PFSK-1 (cell line): ENCODE results near the gene GSDME.

ENCODE experiments used
- FOXP2 ChIP-seq: optimal IDR thresholded peaks from 2 replicates; pipeline ENCODE3; 2011; ENCODE audit warnings: borderline replicate concordance, control low read depth, inconsistent platforms; ENCODE audit not compliant: insufficient read depth; ENCODE audit errors: extremely low read length, extremely low read depth
- POLR2AphosphoS5 ChIP-seq: IDR thresholded peaks from 2 replicates; pipeline ENCODE4 v1.6.1; 2012; ENCODE audit warnings: low read depth, mild to moderate bottlenecking, control low read depth, low read length, moderate library complexity
- SIN3A ChIP-seq: IDR thresholded peaks from 2 replicates; pipeline ENCODE4 v1.6.1; 2012; ENCODE audit warnings: mild to moderate bottlenecking, low read length, moderate library complexity, borderline replicate concordance; ENCODE audit not compliant: insufficient read depth
- TAF1 ChIP-seq: IDR thresholded peaks from 2 replicates; pipeline ENCODE4 v1.6.1; 2012; ENCODE audit warnings: low read length, control low read depth, borderline replicate concordance; ENCODE audit not compliant: insufficient read depth
- TF ChIP-seq, protein P1 (sequence below), 2 experiments: IDR thresholded peaks; 2 replicates each; pipeline versions ENCODE4 v1.6.1 to v1.8.0; 2011 to 2012; ENCODE audit warnings: low read depth in 2 of 2, low read length in 2 of 2, control low read depth in 1 of 2, inconsistent platforms in 1 of 2, mild to moderate bottlenecking in 1 of 2, moderate library complexity in 1 of 2; ENCODE audit not compliant: insufficient read depth in 1 of 2

Gene GSDME

GRCh38 chr7:24739306-24739705 lies 18.0 kb downstream of the GSDME start:
- no peak for TF ChIP-seq TAF1
- TF ChIP-seq SIN3A: no peak
- TF ChIP-seq POLR2AphosphoS5: no peak
- TF ChIP-seq, protein P1, sequence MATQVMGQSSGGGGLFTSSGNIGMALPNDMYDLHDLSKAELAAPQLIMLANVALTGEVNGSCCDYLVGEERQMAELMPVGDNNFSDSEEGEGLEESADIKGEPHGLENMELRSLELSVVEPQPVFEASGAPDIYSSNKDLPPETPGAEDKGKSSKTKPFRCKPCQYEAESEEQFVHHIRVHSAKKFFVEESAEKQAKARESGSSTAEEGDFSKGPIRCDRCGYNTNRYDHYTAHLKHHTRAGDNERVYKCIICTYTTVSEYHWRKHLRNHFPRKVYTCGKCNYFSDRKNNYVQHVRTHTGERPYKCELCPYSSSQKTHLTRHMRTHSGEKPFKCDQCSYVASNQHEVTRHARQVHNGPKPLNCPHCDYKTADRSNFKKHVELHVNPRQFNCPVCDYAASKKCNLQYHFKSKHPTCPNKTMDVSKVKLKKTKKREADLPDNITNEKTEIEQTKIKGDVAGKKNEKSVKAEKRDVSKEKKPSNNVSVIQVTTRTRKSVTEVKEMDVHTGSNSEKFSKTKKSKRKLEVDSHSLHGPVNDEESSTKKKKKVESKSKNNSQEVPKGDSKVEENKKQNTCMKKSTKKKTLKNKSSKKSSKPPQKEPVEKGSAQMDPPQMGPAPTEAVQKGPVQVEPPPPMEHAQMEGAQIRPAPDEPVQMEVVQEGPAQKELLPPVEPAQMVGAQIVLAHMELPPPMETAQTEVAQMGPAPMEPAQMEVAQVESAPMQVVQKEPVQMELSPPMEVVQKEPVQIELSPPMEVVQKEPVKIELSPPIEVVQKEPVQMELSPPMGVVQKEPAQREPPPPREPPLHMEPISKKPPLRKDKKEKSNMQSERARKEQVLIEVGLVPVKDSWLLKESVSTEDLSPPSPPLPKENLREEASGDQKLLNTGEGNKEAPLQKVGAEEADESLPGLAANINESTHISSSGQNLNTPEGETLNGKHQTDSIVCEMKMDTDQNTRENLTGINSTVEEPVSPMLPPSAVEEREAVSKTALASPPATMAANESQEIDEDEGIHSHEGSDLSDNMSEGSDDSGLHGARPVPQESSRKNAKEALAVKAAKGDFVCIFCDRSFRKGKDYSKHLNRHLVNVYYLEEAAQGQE (IDR thresholded peaks at IDR 0.05; ENCODE audit: insufficient read depth in 1 of 2, low read depth in 2 of 2, low read length in 2 of 2): no peak
- no peak for TF ChIP-seq FOXP2

GRCh38 chr7:24738577-24738976 lies 18.7 kb downstream of the GSDME start:
- TF ChIP-seq FOXP2: no peak
- no peak for TF ChIP-seq TAF1
- no peak for TF ChIP-seq POLR2AphosphoS5
- no peak for TF ChIP-seq SIN3A
- TF ChIP-seq, protein P1 (IDR thresholded peaks at IDR 0.05; ENCODE audit: insufficient read depth in 1 of 2, low read depth in 2 of 2, low read length in 2 of 2): no peak

GRCh38 chr7:24737281-24737680 lies 20.0 kb downstream of the GSDME start:
- no peak for TF ChIP-seq FOXP2
- TF ChIP-seq, protein P1 (IDR thresholded peaks at IDR 0.05; ENCODE audit: insufficient read depth in 1 of 2, low read depth in 2 of 2, low read length in 2 of 2): no peak
- TF ChIP-seq SIN3A: no peak
- TF ChIP-seq POLR2AphosphoS5: no peak
- no peak for TF ChIP-seq TAF1

DNA sequence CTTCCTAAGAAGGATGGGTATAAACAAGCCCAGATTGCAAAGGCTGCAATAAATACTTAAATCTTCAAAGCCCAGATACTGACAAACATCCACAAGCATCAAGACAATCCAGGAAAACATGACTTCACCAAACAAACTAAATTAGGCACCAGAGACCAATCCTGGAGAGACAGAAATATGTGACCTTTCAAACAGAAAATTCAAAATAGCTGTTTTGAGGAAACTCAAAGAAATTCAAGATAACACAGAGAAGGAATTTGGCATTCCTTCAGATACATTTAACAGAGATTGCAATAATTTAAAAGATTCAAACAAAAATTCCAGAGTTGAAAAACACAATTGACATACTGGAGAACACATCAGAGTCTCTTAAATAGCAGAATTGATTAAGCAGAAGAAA lies 23.0 kb downstream of the GSDME start:
- TF ChIP-seq SIN3A (no peak), POLR2AphosphoS5 (no peak), TAF1 (no peak), FOXP2 (no peak)
- TF ChIP-seq, protein P1 (IDR thresholded peaks at IDR 0.05; ENCODE audit: insufficient read depth in 1 of 2, low read depth in 2 of 2, low read length in 2 of 2): no peak

GRCh38 chr7:24733414-24734060 lies 23.7 kb downstream of the GSDME start:
- no peak for TF ChIP-seq POLR2AphosphoS5
- no peak for TF ChIP-seq FOXP2
- no peak for TF ChIP-seq SIN3A
- TF ChIP-seq, protein P1 (IDR thresholded peaks at IDR 0.05; ENCODE audit: insufficient read depth in 1 of 2, low read depth in 2 of 2, low read length in 2 of 2): no peak
- no peak for TF ChIP-seq TAF1
